ENCODE data around the gene FLYWCH1. TPM values are rescaled to one million over a fixed set of nuclear protein-coding genes. Genes with fewer than 3 reads are reported as not detected.

FLYWCH1 gene
- total and polyA plus RNA-seq, 2 donors (not counting 1 experiment from before 2014, with no cell fraction given), result 78.3 to 120 TPM

GRCh38 chr16:2977440-2977839 is 65.7 kb downstream of the FLYWCH1 start:
- ChIA-PET CTCF (interaction anchor here (0.7 to 1.9 kb wide), 2 partner anchors 10 to 14 kb away, joined by 3 to 5 read pairs; partner anchors contain the start of gene KREMEN2), POLR2A (no interaction called here)
- Histone ChIP-seq H2AFZ (ENCODE audit: insufficient read depth, low read depth, low read length, poor library complexity, severe bottlenecking) (no peak overlapping the region), H3K27ac (ENCODE audit: low read length in 2 of 2) (no peak overlapping the region), H3K4me1 (ENCODE audit: control insufficient read depth in 2 of 2, insufficient read depth in 2 of 2, low read length in 2 of 2) (peaks cover 10 to 22% of the 10 kb centered on the region in 2 donors), H3K4me3 (ENCODE audit: control extremely low read depth in 1 of 5, extremely low read depth in 1 of 5, insufficient read depth in 1 of 5, low read depth in 2 of 5, low read length in 4 of 5) (no peak overlapping the region), H3K9me3 (ENCODE audit: control extremely low read depth in 1 of 3, control insufficient read depth in 2 of 3, insufficient read depth in 1 of 3, low read length in 2 of 3) (no peaks in the 10 kb centered on the region), H3K36me3 (replicated peaks in 1 of 2; ENCODE audit: control extremely low read depth in 1 of 2, control insufficient read depth in 1 of 2, extremely low read depth in 1 of 2, insufficient read depth in 2 of 2, low read length in 1 of 2) (no peaks in the 10 kb centered on the region), H3K9ac (ENCODE audit: low read length) (no peak overlapping the region), H3K27me3 (replicated peaks in 1 of 4; ENCODE audit: control extremely low read depth in 1 of 4, control insufficient read depth in 3 of 4, insufficient read depth in 4 of 4, low read length in 3 of 4) (peaks cover 0 to 10% (median 1%) of the 10 kb centered on the region in 4 experiments), H3K79me2 (ENCODE audit: control insufficient read depth, insufficient read depth, low read length) (peaks cover 6% of the 10 kb centered on the region), H4K20me1 (ENCODE audit: control insufficient read depth, insufficient read depth, low read length, poor library complexity, severe bottlenecking) (peaks cover 5% of the 10 kb centered on the region), H3K4me2 (replicated peaks; ENCODE audit: low read depth, low read length, poor library complexity, severe bottlenecking) (no peak overlapping the region)
- TF ChIP-seq EZH2 (IDR thresholded peaks at IDR 0.05; ENCODE audit: borderline replicate concordance, insufficient read depth, low read depth, low read length, poor library complexity, severe bottlenecking), result no peak
- TF ChIP-seq CTCF (IDR thresholded peaks at IDR 0.05), result no peak
- Mint-ChIP-seq H3K27ac (no peak overlapping the region), H3K4me3 (no peak overlapping the region), H3K9me3 (ENCODE audit: insufficient read depth) (no peaks in the 10 kb centered on the region), H3K27me3 (no peaks in the 10 kb centered on the region), H3K4me1 (peaks cover 12% of the 10 kb centered on the region)
- no peak for ATAC-seq (ENCODE audit: low read depth)
- 86% methylated on average over 5 of the region's 6 CpGs for WGBS (ENCODE audit: insufficient coverage)
- intact Hi-C loops (cut with micrococcal nuclease), result no loop called here
- no peak for DNase-seq

- Histone ChIP-seq H3K27ac (ENCODE audit: low read length in 2 of 2) (no peak overlapping the region), H3K36me3 (replicated peaks in 1 of 2; ENCODE audit: control extremely low read depth in 1 of 2, control insufficient read depth in 1 of 2, extremely low read depth in 1 of 2, insufficient read depth in 2 of 2, low read length in 1 of 2) (no peaks in the 10 kb centered on the region), H3K9me3 (ENCODE audit: control extremely low read depth in 1 of 3, control insufficient read depth in 2 of 3, insufficient read depth in 1 of 3, low read length in 2 of 3) (no peaks in the 10 kb centered on the region), H3K4me1 (ENCODE audit: control insufficient read depth in 2 of 2, insufficient read depth in 2 of 2, low read length in 2 of 2) (peaks cover 18 to 39% of the 10 kb centered on the region in 2 donors), H3K9ac (ENCODE audit: low read length) (peak overlapping the region; percentile 98), H3K4me2 (replicated peaks; ENCODE audit: low read depth, low read length, poor library complexity, severe bottlenecking) (peak overlapping the region; percentile 99), H2AFZ (ENCODE audit: insufficient read depth, low read depth, low read length, poor library complexity, severe bottlenecking) (peak overlapping the region; percentile 94), H3K79me2 (ENCODE audit: control insufficient read depth, insufficient read depth, low read length) (peaks cover 6% of the 10 kb centered on the region), H3K4me3 (ENCODE audit: control extremely low read depth in 1 of 5, extremely low read depth in 1 of 5, insufficient read depth in 1 of 5, low read depth in 2 of 5, low read length in 4 of 5) (peak overlapping the region in 4 of 5 experiments; percentile 74 to 96 (median 86)), H3K27me3 (replicated peaks in 1 of 4; ENCODE audit: control extremely low read depth in 1 of 4, control insufficient read depth in 3 of 4, insufficient read depth in 4 of 4, low read length in 3 of 4) (peaks cover 0 to 8% (median 1%) of the 10 kb centered on the region in 4 experiments), H4K20me1 (ENCODE audit: control insufficient read depth, insufficient read depth, low read length, poor library complexity, severe bottlenecking) (peaks cover 5% of the 10 kb centered on the region)
- Mint-ChIP-seq H3K4me3 (peak overlapping the region; percentile 66), H3K27me3 (no peaks in the 10 kb centered on the region), H3K27ac (peak overlapping the region; percentile 3), H3K9me3 (ENCODE audit: insufficient read depth) (no peaks in the 10 kb centered on the region), H3K4me1 (peaks cover 21% of the 10 kb centered on the region)
- CTCF ChIA-PET, result interaction anchor here (1.8 kb wide), 1 partner anchor 49 kb away, joined by 8 read pairs; no protein-coding TSS in a partner anchor
- POLR2A ChIA-PET, result interaction anchor here (0.5 to 1.5 kb wide), 4 partner anchors 12 to 180 kb away, joined by 3 to 10 read pairs (median 4); no protein-coding TSS in a partner anchor
- TF ChIP-seq CTCF (IDR thresholded peaks at IDR 0.05), result no peak
- TF ChIP-seq EZH2 (IDR thresholded peaks at IDR 0.05; ENCODE audit: borderline replicate concordance, insufficient read depth, low read depth, low read length, poor library complexity, severe bottlenecking), result no peak
- no peak for ATAC-seq (ENCODE audit: low read depth)
- DNase-seq, result peak; percentile 39
- 7% methylated on average over 43 of the region's 43 CpGs for WGBS (ENCODE audit: insufficient coverage)
- intact Hi-C loops (cut with micrococcal nuclease), result loop anchor here (1.0 to 5.0 kb wide), 4 partner anchors 10 to 202 kb away; partner anchors contain the start of genes ELOB, FLYWCH2 and PAQR4
Measured at GRCh38 chr16:2979669-2980226, 68.0 kb downstream of the FLYWCH1 start.

Measured in B cell (primary cell).